ENCODE results near the gene PLEKHG4B. TPM values are rescaled to one million over a fixed set of nuclear protein-coding genes. Genes with fewer than 3 reads are reported as not detected.

Gene PLEKHG4B
- total and polyA plus RNA-seq, 2 of the 8 experiments (the other 6 are each of a cell fraction or from before 2014, with no cell fraction given) = 31.1 to 43.6 TPM

DNA sequence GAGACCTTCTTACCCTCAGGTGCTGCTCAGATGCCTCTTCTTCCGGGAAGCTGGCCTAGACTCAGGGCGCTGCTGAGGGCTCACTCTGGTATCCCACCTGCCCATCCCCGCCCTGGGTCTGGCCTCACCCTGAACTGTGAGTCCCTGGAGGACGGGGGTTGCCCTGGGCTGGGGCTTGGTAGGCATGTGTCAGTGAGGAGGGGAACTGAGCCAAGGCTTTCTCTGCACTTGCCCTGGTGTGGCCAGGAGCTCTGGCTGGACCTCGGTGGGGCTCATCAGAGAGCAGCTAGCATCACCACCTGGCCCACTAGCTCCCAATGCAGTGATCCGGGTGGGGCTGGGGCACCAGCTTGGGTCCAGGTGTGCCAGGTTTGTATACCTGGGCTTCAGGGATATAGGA lies 15.6 kb downstream of the PLEKHG4B start:
- H3K23ac ChIP-seq (ENCODE audit: insufficient read length) = no peak overlapping the region
- H3K9ac ChIP-seq (replicated peaks in 1 of 4; ENCODE audit: extremely low read depth in 1 of 4, low read depth in 3 of 4, low read length in 3 of 4) = no peak overlapping the region
- no peak overlapping the region for H3K27ac ChIP-seq (ENCODE audit: low read depth, low read length)
- H3K14ac ChIP-seq (ENCODE audit: insufficient read length) = no peak overlapping the region
- H3K18ac ChIP-seq (ENCODE audit: extremely low read depth, low read length) = no peak overlapping the region
- H4K5ac ChIP-seq (ENCODE audit: insufficient read length, low read depth, low read length) = no peak overlapping the region
- H3K4ac ChIP-seq (replicated peaks; ENCODE audit: insufficient read length, low read depth, low read length) = no peak overlapping the region
- H3K9me3 ChIP-seq (ENCODE audit: insufficient read depth in 2 of 2, low read depth in 1 of 2, low read length in 1 of 2) = no peaks in the 10 kb centered on the region
- FAIRE-seq = no peak
- 95% methylated on average over 6 of the region's 6 CpGs; no CpG with 5 or more reads in 1 of the 2 experiments for WGBS, 2 experiments (ENCODE audit: extremely low coverage in 1 of 2, insufficient coverage in 1 of 2, insufficient read length in 1 of 2, insufficient replicate concordance in 2 of 2, low coverage in 1 of 2, low lambda C conversion rate in 2 of 2, missing lambda C conversion rate in 1 of 2)
- no peak for DNase-seq (ENCODE audit: low read depth in 1 of 2, low spot score in 2 of 2)
- no peak overlapping the region for H2BK120ac ChIP-seq (replicated peaks; ENCODE audit: low read depth, low read length)
- no peaks in the 10 kb centered on the region for H3K27me3 ChIP-seq (replicated peaks in 1 of 4; ENCODE audit: control insufficient read depth in 3 of 4, extremely low read depth in 1 of 4, insufficient read depth in 3 of 4, low read length in 3 of 4)
- no peak overlapping the region for H3K56ac ChIP-seq (replicated peaks; ENCODE audit: insufficient read length, low read depth, low read length)
- no peak overlapping the region for H3K4me2 ChIP-seq (ENCODE audit: insufficient read depth in 1 of 2, low read depth in 2 of 2, low read length in 2 of 2)
- H2BK5ac ChIP-seq (ENCODE audit: low read depth, low read length) = no peak overlapping the region
- no peak overlapping the region for H4K91ac ChIP-seq (replicated peaks; ENCODE audit: insufficient read length, low read length)
- peaks cover 34% of the 10 kb centered on the region for H3K79me1 ChIP-seq (ENCODE audit: low read depth, low read length)
- no peak overlapping the region for H2BK20ac ChIP-seq (ENCODE audit: low read length)
- H3K36me3 ChIP-seq (ENCODE audit: control insufficient read depth in 2 of 4, insufficient read depth in 4 of 4, low read length in 3 of 4) = peaks cover 0 to 22% (median 5%) of the 10 kb centered on the region in 4 experiments; a peak in 5 of 8 replicates
- peaks cover 1 to 13% (median 6%) of the 10 kb centered on the region in 4 experiments; a peak in 6 of 7 replicates for H3K4me1 ChIP-seq (replicated peaks in 1 of 4; ENCODE audit: control insufficient read depth in 3 of 4, insufficient read depth in 4 of 4, low read length in 3 of 4)
- H2AFZ ChIP-seq (ENCODE audit: low read length) = no peak overlapping the region
- peaks cover 0 to 59% of the 10 kb centered on the region in 2 experiments; a peak in 3 of 4 replicates for H3K79me2 ChIP-seq (ENCODE audit: control insufficient read depth in 1 of 2, insufficient read depth in 2 of 2, low read length in 2 of 2)
- ChIA-PET CTCF (ENCODE audit: partially characterized antibody) (interaction anchor here (1.4 to 1.9 kb wide), 3 partner anchors 17 to 52 kb away, joined by 5 to 8 read pairs (median 6); no protein-coding TSS in a partner anchor), POLR2A (ENCODE audit: partially characterized antibody) (interaction anchor here (1.6 to 2.3 kb wide), 3 partner anchors 11 to 18 kb away, joined by 5 to 14 read pairs (median 6); no protein-coding TSS in a partner anchor)
- H4K8ac ChIP-seq (ENCODE audit: extremely low read depth, insufficient read depth, low read length) = no peak overlapping the region
- peaks cover 27 to 63% of the 10 kb centered on the region in 2 experiments for H4K20me1 ChIP-seq (replicated peaks in 1 of 2; ENCODE audit: control insufficient read depth in 1 of 2, insufficient read depth in 2 of 2, low read length in 2 of 2)
- no peak overlapping the region for H2BK15ac ChIP-seq (ENCODE audit: low read length)
- H2AK5ac ChIP-seq (ENCODE audit: low read depth, low read length) = no peak overlapping the region
- no peak overlapping the region for H3K4me3 ChIP-seq (ENCODE audit: extremely low read depth in 1 of 4, insufficient read depth in 2 of 4, low read depth in 3 of 4, low read length in 4 of 4)
- no peaks in the 10 kb centered on the region; the same call in 1 of the 2 replicates for H3K23me2 ChIP-seq (ENCODE audit: low read depth, low read length)
- no peak overlapping the region for H2BK12ac ChIP-seq (ENCODE audit: low read depth, low read length)
- TF ChIP-seq TAF1 (IDR thresholded peaks at IDR 0.05; ENCODE audit: low read depth, low read length) (no peak), RFX5 (IDR thresholded peaks at IDR 0.05; ENCODE audit: borderline replicate concordance, low read depth, low read length) (no peak), CHD2 (IDR thresholded peaks at IDR 0.05; ENCODE audit: low read length) (no peak), HDAC2 (IDR thresholded peaks at IDR 0.05; ENCODE audit: borderline replicate concordance in 1 of 2, low read depth in 2 of 2, low read length in 2 of 2) (no peak), RNF2 (IDR thresholded peaks at IDR 0.05; ENCODE audit: borderline replicate concordance, low read depth, low read length, missing control alignments, poor library complexity, severe bottlenecking) (no peak), TCF12 (IDR thresholded peaks at IDR 0.05; ENCODE audit: low read depth, low read length) (no peak), CTBP2 (IDR thresholded peaks at IDR 0.05; ENCODE audit: borderline replicate concordance, insufficient read depth, insufficient read length, low read length) (no peak), TBP (IDR thresholded peaks at IDR 0.05; ENCODE audit: low read depth, low read length) (no peak), JUN (IDR thresholded peaks at IDR 0.05; ENCODE audit: low read depth, low read length) (no peak), ZNF274 (IDR thresholded peaks at IDR 0.05; ENCODE audit: borderline replicate concordance, extremely low read depth, low read length) (no peak), BCL11A (IDR thresholded peaks at IDR 0.05; ENCODE audit: low read depth in 2 of 2, low read length in 2 of 2) (no peak), GTF2F1 (IDR thresholded peaks at IDR 0.05; ENCODE audit: borderline replicate concordance, low read depth, low read length) (no peak)
